K562 (cell line): Measurements from ENCODE around the gene A4GALT. TPM values are rescaled to one million over a fixed set of nuclear protein-coding genes. Genes with fewer than 3 reads are reported as not detected.

Experiments used
- BHLHE40 ChIP-seq: IDR thresholded peaks from 2 replicates; pipeline ENCODE4 v1.6.1; 2011; ENCODE audit warnings: low read length, improper control_type of control experiment
- CBFA2T2 ChIP-seq: fragments of 450-650 bp; conservative IDR thresholded peaks from 2 replicates; pipeline ENCODE4 v1.6.1; 2017; ENCODE audit warnings: mild to moderate bottlenecking
- DMBX1 ChIP-seq: fragments of 250-450 bp; sonication (Bioruptor Pico); IDR thresholded peaks from 2 replicates; pipeline ENCODE4 v1.8.0; 2022; ENCODE audit warnings: inconsistent platforms, mild to moderate bottlenecking, moderate library complexity, borderline replicate concordance
- FOSL1 ChIP-seq: fragments of 200-800 bp; sonication (Bioruptor generic); conservative IDR thresholded peaks from 2 replicates; pipeline ENCODE4 v1.6.1; 2016; ENCODE audit warnings: missing genetic modification characterization, missing compliant biosample characterization
- HDAC1 ChIP-seq, 2 experiments: fragments of 450-650 bp; IDR thresholded peaks; 2 replicates each; pipeline ENCODE4 v1.6.1; 2016 to 2017; ENCODE audit warnings: inconsistent platforms in 1 of 2, mild to moderate bottlenecking in 1 of 2, moderate library complexity in 1 of 2
- MYC ChIP-seq, 2 experiments: fragments of 250-450 bp in 1 of 2; sonication (Bioruptor Pico) in 1 of 2; IDR thresholded peaks; 2 replicates each; pipeline versions ENCODE4 v1.5.1 to v1.6.1; 2012 to 2021; ENCODE audit warnings: low read depth in 2 of 2, borderline replicate concordance in 1 of 2, improper control_type of control experiment in 1 of 2, low read length in 1 of 2, mild to moderate bottlenecking in 1 of 2, moderate library complexity in 1 of 2
- NEUROD1 ChIP-seq: fragments of 150-350 bp; IDR thresholded peaks from 2 replicates; pipeline ENCODE4 v1.6.1; 2014; ENCODE audit warnings: borderline replicate concordance, low read length, low read depth; ENCODE audit not compliant: partially characterized antibody
- PRPF4 ChIP-seq: fragments of 200-400 bp; formaldehyde crosslinking; IDR thresholded peaks from one replicate; pipeline ENCODE4 v1.6.1; 2017; ENCODE audit warnings: low read length, low read depth, mild to moderate bottlenecking; ENCODE audit not compliant: insufficient read depth, poor library complexity, severe bottlenecking
- RAD51 ChIP-seq: fragments of 450-650 bp; IDR thresholded peaks from 2 replicates; pipeline ENCODE4 v1.7.1; 2016; ENCODE audit warnings: low read depth, mild to moderate bottlenecking, borderline replicate concordance
- SNRNP70 ChIP-seq: fragments of 200-400 bp; formaldehyde crosslinking; optimal IDR thresholded peaks from 2 replicates; pipeline ENCODE3; 2017; ENCODE audit warnings: low read depth, low read length
- ZBTB7A ChIP-seq: IDR thresholded peaks from 2 replicates; pipeline ENCODE4 v1.6.1; 2011; ENCODE audit warnings: low read depth, mild to moderate bottlenecking, low read length, moderate library complexity, borderline replicate concordance; ENCODE audit not compliant: control insufficient read depth
- ZC3H11A ChIP-seq: IDR thresholded peaks from 2 replicates; pipeline ENCODE4 v1.6.1; 2012; ENCODE audit warnings: low read depth, low read length, improper control_type of control experiment
- ZFX ChIP-seq: sonication (generic); formaldehyde crosslinking; IDR thresholded peaks from 2 replicates; pipeline ENCODE4 v1.8.0; 2022; ENCODE audit warnings: mild to moderate bottlenecking, missing genetic modification reagents, moderate library complexity
- ZNF318 ChIP-seq, 2 experiments: fragments of 450-650 bp; IDR thresholded peaks; 2 replicates each; pipeline ENCODE4 v1.6.1; 2016; ENCODE audit warnings: mild to moderate bottlenecking in 2 of 2, borderline replicate concordance in 1 of 2, low read depth in 1 of 2, moderate library complexity in 1 of 2
- polyA plus RNA-seq, 8 experiments: library from polyadenylated mRNA; depleted of rRNA in 4 of 8; stranded (reverse) in 5 of 8; unstranded in 3 of 8; fragments of >200 nt; fragmentation: Nextera tagmentation in 2 of 8; fragmentation: Illumina TruSeq in 1 of 8; extraction: Ambion mirVana in 2 of 8; extraction: Trizol in 1 of 8; gene quantifications; 2 replicates each; pipeline versions ENCODE4 v1.2.1 to v1.2.3, GENCODE V29; 2011 to 2014; ENCODE audit warnings: inconsistent platforms in 1 of 8, missing spikeins in 1 of 8
- total RNA-seq, 7 experiments: library from RNA; depleted of rRNA in 6 of 7; stranded (reverse); fragments of >200 nt in 6 of 7; fragmentation: Illumina TruSeq in 2 of 7; extraction: Trizol in 2 of 7; gene quantifications; 2 replicates each; pipeline versions ENCODE4 v1.2.1 to v1.2.3, GENCODE V29; 2011 to 2021; ENCODE audit warnings: low replicate concordance in 1 of 7
- TF ChIP-seq, protein P1 (sequence below), 2 experiments: fragments of 450-650 bp in 1 of 2; sonication (generic) in 1 of 2; formaldehyde crosslinking in 1 of 2; IDR thresholded peaks in 1 of 2; conservative IDR thresholded peaks in 1 of 2; 2 replicates each; pipeline versions ENCODE4 v1.6.1 to v1.8.1; 2016 to 2023; ENCODE audit warnings: mild to moderate bottlenecking in 2 of 2, moderate library complexity in 2 of 2, inconsistent platforms in 1 of 2, missing genetic modification reagents in 1 of 2

The A4GALT gene
- total and polyA plus RNA-seq, 9 of the 15 experiments (the other 6 are each of a cell fraction or from before 2014, with no cell fraction given): 0.07 to 0.11 TPM; not detected in 7

- TF ChIP-seq, protein P1, sequence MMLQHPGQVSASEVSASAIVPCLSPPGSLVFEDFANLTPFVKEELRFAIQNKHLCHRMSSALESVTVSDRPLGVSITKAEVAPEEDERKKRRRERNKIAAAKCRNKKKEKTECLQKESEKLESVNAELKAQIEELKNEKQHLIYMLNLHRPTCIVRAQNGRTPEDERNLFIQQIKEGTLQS (IDR thresholded peaks at IDR 0.05): 0 out of 2 replicates have a peak, but pooled peaks have one; percentile 32
- TF ChIP-seq, protein P1 (CRISPR knock-in tag; conservative IDR thresholded peaks at IDR 0.05): no peak
- TF ChIP-seq DMBX1 (no peak), ZFX (CRISPR knock-in tag) (peak; percentile 37; the same call in 1 of the 2 replicates), MYC (IDR thresholded peaks at IDR 0.05; ENCODE audit: low read depth, low read length) (0 out of 2 replicates have a peak, but pooled peaks have one; percentile 18), MYC (CRISPR knock-in tag; IDR thresholded peaks at IDR 0.05; ENCODE audit: borderline replicate concordance, low read depth) (no peak), FOSL1 (tag) (peak; percentile 83), ZC3H11A (no peak), BHLHE40 (peak; percentile 89), RAD51 (peak; percentile 35; the same call in 1 of the 2 replicates), SNRNP70 (no peak), CBFA2T2 (peak; percentile 15; the same call in 1 of the 2 replicates), HDAC1 (IDR thresholded peaks at IDR 0.05) (0 out of 4 replicates have a peak, but pooled peaks of 1 of the 2 experiments have one; percentile 22), NEUROD1 (no peak), PRPF4 (no peak), ZBTB7A (peak; percentile 40; the same call in 1 of the 2 replicates), ZNF318 (IDR thresholded peaks at IDR 0.05; ENCODE audit: borderline replicate concordance in 1 of 2, low read depth in 1 of 2) (no peak)
Observed at GRCh38 chr22:42769574-42770447, 49.1 kb upstream of the A4GALT start (continued).
